IMR-90 (cell line): ENCODE results near the gene BCL11A. TPM values are rescaled to one million over a fixed set of nuclear protein-coding genes. Genes with fewer than 3 reads are reported as not detected.

Source experiments
- ATAC-seq: fragments of 200-7000 bp; cut with Tn5 transposase; 2 replicates; pipeline ENCODE4 v1.9.1; 2020; ENCODE audit warnings: low read depth, mild to moderate bottlenecking, moderate library complexity
- BruUV-seq: library from RNA; stranded (reverse); fragments of 400-500 nt; replicated peaks from 2 replicates; lab custom pipeline; 2021; lab: Mats Ljungman, UMichigan
- CTCF ChIA-PET: fragments of 300-600 bp; formaldehyde crosslinking; extraction: SDS; loops from one replicate; lab custom pipeline; 2021; ENCODE audit warnings: antibody characterized with exemption; lab: Yijun Ruan, JAX
- POLR2A ChIA-PET: fragments of 300-600 bp; sonication (Branson Sonifier 250); formaldehyde crosslinking; loops from one replicate; lab custom pipeline; 2022; ENCODE audit warnings: antibody characterized with exemption; ENCODE audit not compliant: unreplicated experiment; lab: Charles Lee
- DNase-seq: peaks from one replicate; pipeline ENCODE4 v3.0.0; 2013
- H2AFZ ChIP-seq: replicated peaks from 2 replicates; pipeline ENCODE3; 2013; ENCODE audit warnings: low read length, mild to moderate bottlenecking; ENCODE audit not compliant: poor library complexity
- H2AK5ac ChIP-seq: 2 replicates; pipeline ENCODE4 v1.6.1; 2013; ENCODE audit warnings: low read depth, low read length, inconsistent platforms
- H2AK9ac ChIP-seq: replicated peaks from 2 replicates; pipeline ENCODE3; 2013; ENCODE audit warnings: mild to moderate bottlenecking, low read depth, low read length, moderate library complexity; ENCODE audit not compliant: poor library complexity
- H2BK120ac ChIP-seq: 2 replicates; pipeline ENCODE4 v1.6.1; 2013; ENCODE audit warnings: low read depth, low read length, inconsistent platforms
- H2BK15ac ChIP-seq: 3 replicates; pipeline ENCODE4 v1.6.1; 2013; ENCODE audit warnings: low read depth, low read length, inconsistent platforms
- H2BK20ac ChIP-seq: 2 replicates; pipeline ENCODE4 v1.6.1; 2013; ENCODE audit warnings: low read depth, mild to moderate bottlenecking, inconsistent platforms, low read length, moderate library complexity
- H2BK5ac ChIP-seq: 2 replicates; pipeline ENCODE4 v1.6.1; 2013; ENCODE audit warnings: mild to moderate bottlenecking, low read depth, low read length, inconsistent platforms; ENCODE audit not compliant: poor library complexity, severe bottlenecking
- H3K14ac ChIP-seq: replicated peaks from 2 replicates; pipeline ENCODE4 v1.6.1; 2013; ENCODE audit warnings: low read depth, low read length, inconsistent platforms
- H3K18ac ChIP-seq: 2 replicates; pipeline ENCODE4 v1.6.1; 2013; ENCODE audit warnings: low read depth, low read length, control low read depth
- H3K23ac ChIP-seq: 2 replicates; pipeline ENCODE4 v1.6.1; 2013; ENCODE audit warnings: low read depth, low read length, inconsistent platforms
- H3K27ac ChIP-seq: 2 replicates; pipeline ENCODE4 v1.5.1; 2013; ENCODE audit warnings: mild to moderate bottlenecking, control low read depth, low read length; ENCODE audit not compliant: insufficient read depth
- H3K27me3 ChIP-seq: 2 replicates; pipeline ENCODE4 v1.6.1; 2013; ENCODE audit warnings: low read length; ENCODE audit not compliant: control insufficient read depth, insufficient read depth
- H3K36me3 ChIP-seq: 2 replicates; pipeline ENCODE4 v1.6.1; 2013; ENCODE audit warnings: low read length, mixed read lengths; ENCODE audit not compliant: control insufficient read depth, insufficient read depth
- H3K4ac ChIP-seq: 2 replicates; pipeline ENCODE4 v1.6.1; 2013; ENCODE audit warnings: low read depth, low read length, inconsistent platforms
- H3K4me1 ChIP-seq: 2 replicates; pipeline ENCODE4 v1.6.1; 2013; ENCODE audit warnings: low read length, mixed read lengths; ENCODE audit not compliant: control insufficient read depth, insufficient read depth
- H3K4me2 ChIP-seq: 2 replicates; pipeline ENCODE4 v1.6.1; 2013; ENCODE audit warnings: low read depth, mild to moderate bottlenecking, control low read depth, low read length, moderate library complexity
- H3K4me3 ChIP-seq: 2 replicates; pipeline ENCODE4 v1.5.1; 2013; ENCODE audit warnings: low read depth, mild to moderate bottlenecking, control low read depth, low read length, moderate library complexity; ENCODE audit not compliant: insufficient read depth
- H3K56ac ChIP-seq: 2 replicates; pipeline ENCODE4 v1.6.1; 2013; ENCODE audit warnings: low read length, inconsistent platforms; ENCODE audit not compliant: insufficient read depth; ENCODE audit errors: extremely low read depth
- H3K79me1 ChIP-seq, 2 experiments: 2 replicates each; pipeline ENCODE4 v1.6.1; 2013; ENCODE audit warnings: low read length in 2 of 2, inconsistent platforms in 1 of 2, low read depth in 1 of 2
- H3K9ac ChIP-seq: 2 replicates; pipeline ENCODE4 v1.6.1; 2013; ENCODE audit warnings: low read depth, low read length, control low read depth
- H3K9me1 ChIP-seq: 2 replicates; pipeline ENCODE4 v1.6.1; 2013; ENCODE audit warnings: low read length, inconsistent platforms; ENCODE audit not compliant: insufficient read depth
- H3K9me3 ChIP-seq: 2 replicates; pipeline ENCODE4 v1.6.1; 2013; ENCODE audit warnings: low read length; ENCODE audit not compliant: control insufficient read depth, insufficient read depth
- H4K20me1 ChIP-seq: 2 replicates; pipeline ENCODE4 v1.6.1; 2013; ENCODE audit warnings: low read length, inconsistent platforms; ENCODE audit not compliant: insufficient read depth
- H4K5ac ChIP-seq: 2 replicates; pipeline ENCODE4 v1.6.1; 2013; ENCODE audit warnings: mild to moderate bottlenecking, low read depth, low read length, control low read depth
- H4K8ac ChIP-seq, 2 experiments: 2 replicates each; pipeline ENCODE4 v1.6.1; 2013; ENCODE audit warnings: low read depth in 2 of 2, low read length in 2 of 2, control low read depth in 1 of 2, inconsistent platforms in 1 of 2
- H4K91ac ChIP-seq: 2 replicates; pipeline ENCODE4 v1.6.1; 2013; ENCODE audit warnings: low read depth, low read length, inconsistent platforms; ENCODE audit not compliant: insufficient read depth
- BHLHE40 ChIP-seq: fragments of 150-350 bp; IDR thresholded peaks from 2 replicates; pipeline ENCODE4 v1.6.1; 2016; ENCODE audit warnings: mild to moderate bottlenecking, low read depth, low read length
- ELK1 ChIP-seq: fragments of 150-350 bp; IDR thresholded peaks from 2 replicates; pipeline ENCODE4 v1.6.1; 2016; ENCODE audit warnings: low read depth, mild to moderate bottlenecking, low read length, moderate library complexity, borderline replicate concordance
- NFE2L2 ChIP-seq: fragments of 150-350 bp; IDR thresholded peaks from 2 replicates; pipeline ENCODE4 v1.6.1; 2016; ENCODE audit warnings: low read depth, mild to moderate bottlenecking, low read length
- SMC3 ChIP-seq: fragments of 150-350 bp; IDR thresholded peaks from 2 replicates; pipeline ENCODE4 v1.6.1; 2016; ENCODE audit warnings: low read depth, mild to moderate bottlenecking, antibody characterized with exemption, low read length, moderate library complexity
- WGBS, 2 experiments: methylation state at CpG; one replicate each; pipeline versions ENCODE4 v1.1.5 to v1.1.7; 2013; ENCODE audit warnings: missing lambda C conversion rate in 2 of 2; ENCODE audit not compliant: insufficient read length in 1 of 2; ENCODE audit errors: extremely low coverage in 2 of 2; 5-methylcytosine and 5-hydroxymethylcytosine counted together
- dilution Hi-C: fragments of 300-500 bp; cut with HindIII; formaldehyde crosslinking; loops from one replicate; pipeline ENCODE4 v1.14.3; 2018; ENCODE audit warnings: low sequenced_read_pairs; ENCODE audit not compliant: unreplicated experiment
- in situ Hi-C: fragments of 300-500 bp; cut with MboI; formaldehyde crosslinking; loops from 3 replicates; pipeline ENCODE4 v1.14.3; 2019; ENCODE audit warnings: low sequenced_read_pairs, inconsistent platforms, mixed read lengths
- intact Hi-C: fragments of 100-400 bp; cut with micrococcal nuclease; formaldehyde crosslinking; loops from 2 replicates; pipeline ENCODE4 v1.10.0; 2022
- polyA plus RNA-seq, 3 experiments: library from polyadenylated mRNA; depleted of rRNA; stranded (reverse); fragments of >200 nt; gene quantifications; 2 replicates each; pipeline ENCODE4 v1.2.3, GENCODE V29; 2012; ENCODE audit warnings: low replicate concordance in 1 of 3
- total RNA-seq: library from RNA; depleted of rRNA; stranded (reverse); fragments of >200 nt; gene quantifications from 2 replicates; pipeline ENCODE4 v1.2.3, GENCODE V29; 2012

The BCL11A gene
- total and polyA plus RNA-seq, 2 of the 4 experiments (the other 2 are of a cell fraction): 1.0 to 1.1 TPM

GRCh38 chr2:60482222-60482621 is 71.2 kb downstream of the BCL11A start:
- no peak overlapping the region for H2AFZ ChIP-seq
- H4K5ac ChIP-seq: no peak overlapping the region
- in situ Hi-C loops: no loop called here
- no peaks in the 10 kb centered on the region for H3K79me1 ChIP-seq
- no peak overlapping the region for H2AK9ac ChIP-seq
- POLR2A ChIA-PET: no interaction called here
- no peak overlapping the region for H3K4me3 ChIP-seq
- H3K56ac ChIP-seq: no peak overlapping the region
- H4K8ac ChIP-seq: no peak overlapping the region
- intact Hi-C loops: no loop called here
- peak overlapping the region; percentile 15; the same call in 1 of the 2 replicates for H3K4ac ChIP-seq
- H3K23ac ChIP-seq: no peak overlapping the region
- H2AK5ac ChIP-seq: peak overlapping the region; percentile 21; the same call in 1 of the 2 replicates
- H2BK15ac ChIP-seq: no peak overlapping the region
- no peak overlapping the region for H3K27ac ChIP-seq
- H3K36me3 ChIP-seq: no peaks in the 10 kb centered on the region
- TF ChIP-seq NFE2L2 (no peak), SMC3 (no peak), ELK1 (no peak), BHLHE40 (no peak)
- H3K14ac ChIP-seq: 0 out of 2 replicates have a peak overlapping the region, but pooled peaks have one; percentile 19
- H3K9me3 ChIP-seq: no peaks in the 10 kb centered on the region
- no peak overlapping the region for H3K9ac ChIP-seq
- H4K20me1 ChIP-seq: no peaks in the 10 kb centered on the region
- H3K27me3 ChIP-seq: no peaks in the 10 kb centered on the region
- no peak overlapping the region for H3K4me2 ChIP-seq
- H4K91ac ChIP-seq: 0 out of 2 replicates have a peak overlapping the region, but pooled peaks have one; percentile 6
- no TSS peak for BruUV-seq
- CTCF ChIA-PET: no interaction called here
- ATAC-seq (no peak), DNase-seq (no peak)
- peaks cover 10% of the 10 kb centered on the region for H3K4me1 ChIP-seq
- H2BK20ac ChIP-seq: peak overlapping the region; percentile 67; the same call in 1 of the 2 replicates
- peaks cover 6% of the 10 kb centered on the region; the same call in 1 of the 2 replicates for H3K9me1 ChIP-seq
- H2BK5ac ChIP-seq: no peak overlapping the region
- dilution Hi-C loops: no loop called here
- H3K18ac ChIP-seq: no peak overlapping the region
- no CpG with 5 or more reads among the region's 6 CpGs for WGBS, 2 experiments
- peak overlapping the region; percentile 6; the same call in 1 of the 2 replicates for H2BK120ac ChIP-seq
